HG03108 (cell line): ENCODE measurements around the gene LMO7.

Experiments
- ATAC-seq: cut with Tn5 transposase; IDR thresholded peaks from one replicate; pipeline ENCODE4 v1.9.1; 2021; ENCODE audit warnings: moderate library complexity; ENCODE audit not compliant: unreplicated experiment

The LMO7 gene

GRCh38 chr13:75831389-75831788, 195.3 kb downstream of the LMO7 start:
- ATAC-seq = no peak

DNA sequence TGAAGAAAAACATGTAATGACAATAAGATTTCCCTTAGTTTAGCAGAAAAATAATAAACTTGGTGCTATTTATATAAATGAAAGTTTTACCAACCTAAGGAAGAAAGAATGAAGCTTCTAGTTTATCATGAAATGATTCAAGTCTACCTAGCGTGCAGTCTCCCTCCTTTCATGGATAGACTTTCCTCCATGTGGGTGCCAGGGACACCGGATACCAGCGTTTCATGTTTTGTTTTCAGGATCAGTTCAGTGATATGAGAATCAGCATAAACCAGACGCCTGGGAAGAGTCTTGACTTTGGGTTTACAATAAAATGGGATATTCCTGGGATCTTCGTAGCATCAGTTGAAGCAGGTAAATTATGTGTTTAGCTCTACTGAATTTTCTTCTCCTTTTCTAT, 196.7 kb downstream of the LMO7 start:
- no peak for ATAC-seq

DNA sequence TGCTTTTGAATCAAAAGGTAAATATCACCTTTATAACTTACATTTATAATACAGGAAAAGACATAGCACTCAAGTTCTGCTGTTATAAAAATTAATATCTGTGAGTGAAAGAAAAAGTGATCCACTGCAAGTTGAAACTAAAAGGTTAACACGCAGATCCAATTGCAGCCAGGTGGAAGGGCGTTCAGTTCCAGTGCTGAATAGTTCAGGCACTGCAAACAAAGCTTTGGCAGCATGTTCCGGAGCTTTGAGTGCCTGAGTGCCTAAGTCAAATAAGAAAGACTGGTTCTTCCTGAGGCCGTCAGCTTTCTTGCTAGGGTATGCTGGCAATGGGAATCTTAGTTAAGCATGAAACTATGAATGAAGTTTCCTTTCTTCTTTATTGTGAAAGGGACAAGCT, 200.3 kb downstream of the LMO7 start:
- no peak for ATAC-seq

GRCh38 chr13:75838366-75839005, 202.4 kb downstream of the LMO7 start:
- no peak for ATAC-seq

DNA sequence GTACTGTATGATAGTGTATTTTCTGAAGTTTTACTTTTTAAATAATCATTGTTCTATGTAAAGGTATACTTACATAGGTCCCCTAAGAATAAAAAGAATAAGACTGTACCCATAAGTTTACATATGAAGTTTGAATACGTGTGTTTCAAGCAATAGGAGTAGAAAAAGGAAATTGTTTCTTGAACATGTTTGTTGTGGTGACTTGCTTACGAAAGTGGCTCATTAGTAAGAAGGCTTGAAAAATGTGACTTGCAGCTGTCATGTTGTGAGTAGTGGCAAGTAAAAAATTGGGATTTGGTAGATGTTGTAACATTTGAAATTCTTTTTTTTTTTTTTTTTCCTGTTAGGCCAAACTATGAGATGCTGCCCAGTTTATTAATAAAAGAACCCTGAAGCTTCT, 203.3 kb downstream of the LMO7 start:
- ATAC-seq = no peak

- no peak for ATAC-seq
Measured at GRCh38 chr13:75841905-75842304, 205.8 kb downstream of the LMO7 start.

- ATAC-seq = no peak
Measured at GRCh38 chr13:75843074-75843473, 206.9 kb downstream of the LMO7 start.

DNA sequence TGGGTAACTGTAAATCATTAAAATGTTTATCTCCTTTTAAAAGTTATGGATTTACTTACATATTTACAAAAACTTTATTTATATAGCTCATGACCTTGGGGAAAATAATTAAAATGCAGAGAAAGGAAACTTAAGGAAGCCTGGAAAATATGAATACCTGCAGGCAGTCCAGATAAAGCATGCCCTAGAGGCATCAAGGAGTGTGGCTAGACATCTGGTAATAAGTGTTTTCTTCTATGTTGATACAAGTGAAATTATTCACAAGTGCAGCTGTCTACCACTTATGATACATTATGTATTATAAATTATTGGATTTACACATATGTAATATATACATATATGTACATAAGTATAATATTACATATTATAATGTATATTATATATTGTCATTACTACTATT, 207.9 kb downstream of the LMO7 start:
- no peak for ATAC-seq

DNA sequence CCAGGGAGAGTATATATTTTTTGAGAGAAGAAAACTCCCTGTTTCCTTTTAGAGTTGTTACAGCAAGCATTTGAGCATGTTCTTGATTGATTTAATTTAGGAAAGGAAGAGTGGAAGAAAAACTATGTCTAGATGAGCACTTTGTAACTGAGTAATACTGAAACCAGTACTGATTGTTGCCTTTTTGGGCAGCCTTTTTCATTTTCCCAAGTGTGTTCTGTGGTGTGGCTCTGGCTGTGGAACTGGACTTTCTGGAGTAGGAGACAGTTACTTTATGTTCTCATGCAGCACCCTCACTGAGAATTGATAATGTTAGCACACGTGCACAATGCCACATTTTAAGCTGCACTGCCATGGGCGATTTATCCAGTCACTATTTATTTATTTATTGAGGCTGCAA, 211.5 kb downstream of the LMO7 start:
- ATAC-seq = no peak

- ATAC-seq = no peak
Measured at GRCh38 chr13:75850916-75851315, 214.8 kb downstream of the LMO7 start.

DNA sequence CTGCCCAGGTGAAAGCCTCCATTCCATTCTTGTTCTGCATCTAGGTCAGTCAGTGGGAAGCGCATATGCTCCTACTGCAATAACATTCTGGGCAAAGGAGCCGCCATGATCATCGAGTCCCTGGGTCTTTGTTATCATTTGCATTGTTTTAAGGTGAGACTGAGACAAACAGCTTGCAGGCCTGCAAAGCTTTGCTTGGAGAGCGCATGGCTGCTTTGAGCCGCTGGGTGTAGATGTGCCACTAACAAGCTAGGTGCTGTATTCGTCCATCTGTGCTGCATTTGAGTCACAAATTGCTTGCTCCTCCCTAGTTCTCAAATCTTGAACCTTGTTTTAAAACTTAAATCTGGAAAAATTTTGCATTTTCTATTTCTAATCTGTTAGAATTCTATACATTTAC, 219.1 kb downstream of the LMO7 start:
- ATAC-seq = no peak

GRCh38 chr13:75855847-75856246, 219.7 kb downstream of the LMO7 start:
- ATAC-seq = no peak

- no peak for ATAC-seq
Measured at GRCh38 chr13:75857291-75857690, 221.2 kb downstream of the LMO7 start.

DNA sequence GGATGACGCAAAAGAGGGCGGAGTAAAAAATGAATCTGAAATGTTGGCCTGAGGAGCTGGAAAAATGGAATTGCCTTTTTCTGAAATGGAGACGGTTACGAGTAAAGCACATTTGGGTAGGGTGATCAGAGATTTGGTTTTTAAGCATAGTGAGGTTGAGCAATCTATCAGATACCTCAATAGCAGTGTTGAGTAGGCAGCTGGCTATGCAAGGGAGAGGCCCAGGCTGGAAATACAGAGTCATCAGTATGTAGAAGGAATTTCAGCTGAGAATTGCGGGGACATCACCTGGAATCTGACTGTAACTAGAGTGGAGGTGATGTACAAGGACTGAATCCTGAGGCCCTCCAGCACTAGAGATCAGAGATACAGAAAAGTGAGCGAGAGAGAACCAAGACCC, 224.8 kb downstream of the LMO7 start:
- ATAC-seq = no peak

DNA sequence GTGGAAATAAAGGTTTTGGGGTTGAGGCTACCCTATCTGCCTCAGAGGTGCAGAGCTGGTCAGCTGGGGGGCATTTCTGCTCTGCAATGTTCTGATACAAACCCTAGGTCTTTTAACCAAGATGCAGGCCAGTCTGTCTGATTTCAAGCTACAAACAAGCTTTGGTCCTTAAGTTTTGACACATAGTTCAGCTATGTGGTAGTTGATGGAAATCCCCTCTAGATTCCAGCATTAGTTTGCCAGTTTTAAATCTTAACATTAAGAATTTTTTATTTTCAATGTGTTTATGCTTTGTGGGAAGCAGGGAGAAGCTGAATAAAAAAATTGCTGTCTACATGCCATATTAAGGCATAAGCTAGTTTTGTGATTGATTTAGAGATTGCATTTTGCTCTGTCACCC, 225.7 kb downstream of the LMO7 start:
- no peak for ATAC-seq

DNA sequence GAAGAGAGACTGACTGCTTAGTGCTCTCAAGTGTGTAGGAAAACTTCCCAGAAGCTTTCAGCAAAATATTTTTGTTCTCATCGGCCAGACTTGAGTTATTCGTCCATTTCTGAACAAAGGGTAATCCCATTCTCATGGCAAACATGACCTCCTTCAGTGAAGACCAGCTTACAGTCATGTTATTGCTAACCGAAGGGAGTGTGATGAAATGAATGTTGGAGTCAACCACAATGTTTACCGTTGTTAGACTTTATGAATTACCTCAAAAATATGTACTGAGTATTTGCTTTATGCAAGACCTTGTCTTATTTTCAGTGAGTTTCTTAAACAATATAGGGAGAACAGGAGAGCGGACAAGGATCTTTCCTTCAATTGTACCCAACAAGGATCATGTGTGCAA, 228.6 kb downstream of the LMO7 start:
- no peak for ATAC-seq

DNA sequence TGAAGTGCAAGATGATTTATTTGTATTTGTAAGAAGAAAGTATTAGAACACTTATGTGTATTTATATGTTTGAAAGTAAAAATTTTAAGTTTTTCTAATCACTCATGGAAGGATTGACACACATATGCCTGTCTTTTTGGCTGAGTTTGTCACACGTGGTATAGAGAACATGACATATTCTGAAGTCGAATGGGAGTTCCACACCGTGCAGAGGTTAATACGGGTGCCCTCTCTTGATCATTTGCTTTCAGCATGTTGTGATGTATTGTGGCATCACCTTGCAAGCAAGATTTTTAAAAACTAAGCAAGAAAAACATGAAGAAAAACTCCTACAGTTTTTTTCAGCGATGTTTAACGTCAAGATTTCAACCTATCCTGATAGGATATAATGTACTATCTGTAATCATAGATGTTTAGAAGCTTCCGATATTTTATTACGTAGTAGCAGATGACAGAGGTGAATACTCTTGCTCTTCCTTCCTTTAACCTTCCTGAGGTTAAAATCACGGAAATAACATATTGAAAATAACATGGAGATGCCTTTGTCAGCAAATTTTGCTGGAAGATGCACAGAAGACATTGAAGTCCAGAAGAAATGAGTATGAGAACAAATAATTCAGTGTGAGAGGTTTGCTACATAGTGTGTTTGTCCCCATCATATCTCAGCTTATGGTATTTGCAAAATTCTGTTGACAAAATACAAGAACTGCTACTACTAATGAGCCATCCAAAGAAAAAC, 231.4 kb downstream of the LMO7 start:
- ATAC-seq = no peak

- no peak for ATAC-seq
Measured at GRCh38 chr13:75869981-75870380, 233.9 kb downstream of the LMO7 start.

GRCh38 chr13:75870397-75870903, 234.3 kb downstream of the LMO7 start:
- no peak for ATAC-seq

DNA sequence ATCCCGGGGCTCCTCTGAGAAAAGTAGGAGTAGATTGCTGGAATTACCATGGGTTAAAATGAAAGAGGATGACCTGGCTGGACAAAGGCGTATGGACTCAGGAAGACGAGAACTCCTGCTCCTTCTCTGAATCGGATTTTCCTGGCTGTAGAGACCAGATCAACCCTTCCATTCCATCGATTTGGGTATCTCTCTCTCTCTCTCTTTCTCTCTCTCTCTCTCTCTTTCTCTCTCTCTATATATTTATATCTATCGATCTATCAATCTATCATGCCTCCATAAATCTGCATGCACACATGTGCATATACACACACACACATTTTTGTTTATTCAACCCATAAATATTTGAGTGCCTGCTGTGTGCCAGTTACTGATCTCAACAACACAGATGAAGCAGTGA, 234.9 kb downstream of the LMO7 start:
- no peak for ATAC-seq

DNA sequence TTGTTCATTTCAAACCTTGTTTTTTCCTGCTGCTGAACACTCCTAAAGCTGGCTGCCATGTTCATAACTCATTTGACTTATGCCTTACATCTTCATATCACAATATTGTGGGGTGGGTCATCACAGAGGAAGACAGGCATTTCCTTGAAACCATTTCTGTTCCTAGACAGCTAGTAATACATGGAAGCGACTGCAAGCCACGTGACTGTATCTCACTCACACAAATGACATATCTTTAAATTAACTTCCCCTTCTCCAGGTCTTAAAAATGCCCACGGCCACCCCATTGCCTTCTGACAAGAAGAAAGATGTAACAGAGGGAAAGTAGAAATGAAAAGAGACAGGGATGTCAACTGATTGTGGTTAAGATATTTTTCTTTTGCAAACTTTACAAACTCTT, 236.8 kb downstream of the LMO7 start:
- ATAC-seq = no peak

DNA sequence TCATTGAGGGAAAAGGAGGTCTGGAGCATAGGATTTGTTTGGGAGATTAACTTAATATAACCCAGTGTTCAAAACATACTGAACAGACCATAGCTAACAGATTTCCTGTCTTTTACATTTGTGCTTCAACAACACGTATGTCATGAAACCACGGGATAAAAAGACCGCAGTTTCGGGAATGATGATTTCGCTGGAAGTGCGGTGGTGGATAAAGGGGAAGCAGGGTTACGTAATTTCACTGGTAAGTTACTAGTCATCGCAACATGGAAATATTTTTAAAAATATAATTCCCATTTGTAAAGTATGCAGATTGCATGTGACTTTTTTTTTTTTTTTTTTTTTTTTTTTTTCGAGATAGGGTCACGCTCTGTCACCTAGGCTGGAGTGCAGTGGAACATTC, 237.4 kb downstream of the LMO7 start:
- no peak for ATAC-seq

GRCh38 chr13:75875450-75875849, 239.3 kb downstream of the LMO7 start:
- no peak for ATAC-seq
